H54 (cell line): ENCODE results near the gene VAMP4.

ENCODE experiments used
- DNase-seq: peaks from one replicate; pipeline ENCODE4 v3.0.0; 2011; ENCODE audit warnings: low spot score, mixed read lengths; ENCODE audit not compliant: insufficient read length
- FAIRE-seq: peaks from 3 replicates; lab custom pipeline; 2011; peaks lifted over from hg19 to GRCh38; lab: Jason Lieb, UNC
- POLR2A ChIP-seq: IDR thresholded peaks from 2 replicates; pipeline ENCODE4 v1.6.1; 2011; ENCODE audit warnings: low read depth, mild to moderate bottlenecking, low read length

Gene VAMP4

GRCh38 chr1:171763764-171764163 is 21.9 kb upstream of the VAMP4 start:
- no peak for TF ChIP-seq POLR2A
- DNase-seq (no peak), FAIRE-seq (no peak)

- no peak for FAIRE-seq
- DNase-seq = no peak
- TF ChIP-seq POLR2A = no peak
Observed at GRCh38 chr1:171762143-171762563, 20.3 kb upstream of the VAMP4 start.

GRCh38 chr1:171758011-171758410 is 16.1 kb upstream of the VAMP4 start:
- TF ChIP-seq POLR2A = no peak

GRCh38 chr1:171756856-171757255 is 15.0 kb upstream of the VAMP4 start:
- FAIRE-seq (no peak), DNase-seq (no peak)
- no peak for TF ChIP-seq POLR2A

More at GRCh38 chr1:171758011-171758410, 16.1 kb upstream of the VAMP4 start:
- FAIRE-seq (no peak), DNase-seq (no peak)

GRCh38 chr1:171754971-171755370 is 13.1 kb upstream of the VAMP4 start:
- TF ChIP-seq POLR2A = no peak
- FAIRE-seq (no peak), DNase-seq (no peak)

GRCh38 chr1:171754353-171754705 is 12.5 kb upstream of the VAMP4 start:
- TF ChIP-seq POLR2A = no peak
- no peak for FAIRE-seq
- DNase-seq = no peak

- FAIRE-seq (no peak), DNase-seq (no peak)
- TF ChIP-seq POLR2A = no peak
Observed at GRCh38 chr1:171753685-171754352, 12.0 kb upstream of the VAMP4 start.

GRCh38 chr1:171753182-171753581 is 11.3 kb upstream of the VAMP4 start:
- DNase-seq (no peak), FAIRE-seq (no peak)
- no peak for TF ChIP-seq POLR2A

GRCh38 chr1:171751221-171751620 is 9.4 kb upstream of the VAMP4 start:
- no peak for TF ChIP-seq POLR2A
- DNase-seq (no peak), FAIRE-seq (no peak)

- DNase-seq = no peak
- TF ChIP-seq POLR2A = no peak
- FAIRE-seq = no peak
Observed at GRCh38 chr1:171748651-171749050, 6.8 kb upstream of the VAMP4 start.

- TF ChIP-seq POLR2A = no peak
- FAIRE-seq (no peak), DNase-seq (no peak)
Observed at GRCh38 chr1:171744986-171745385, 3.1 kb upstream of the VAMP4 start.

GRCh38 chr1:171743081-171743870 is 1.4 kb upstream of the VAMP4 start:
- FAIRE-seq = no peak
- DNase-seq = peak; percentile 23
- no peak for TF ChIP-seq POLR2A

GRCh38 chr1:171742577-171742922 is 685 bp upstream of the VAMP4 start:
- no peak for FAIRE-seq
- DNase-seq = peak; percentile 6
- no peak for TF ChIP-seq POLR2A

GRCh38 chr1:171740987-171741871 is 636 bp downstream of the VAMP4 start:
- TF ChIP-seq POLR2A = no peak
- peak; percentile 7 for DNase-seq
- FAIRE-seq = no peak
